Measurements from ENCODE around the gene S100A6. TPM values are rescaled to one million over a fixed set of nuclear protein-coding genes. Genes with fewer than 3 reads are reported as not detected.
A peak's percentile ranks its signal among the peaks of the same experiment; 100 is the strongest.

S100A6 gene
- total RNA-seq, 1 experiment from 2014 or later, result 2,572 TPM

DNA sequence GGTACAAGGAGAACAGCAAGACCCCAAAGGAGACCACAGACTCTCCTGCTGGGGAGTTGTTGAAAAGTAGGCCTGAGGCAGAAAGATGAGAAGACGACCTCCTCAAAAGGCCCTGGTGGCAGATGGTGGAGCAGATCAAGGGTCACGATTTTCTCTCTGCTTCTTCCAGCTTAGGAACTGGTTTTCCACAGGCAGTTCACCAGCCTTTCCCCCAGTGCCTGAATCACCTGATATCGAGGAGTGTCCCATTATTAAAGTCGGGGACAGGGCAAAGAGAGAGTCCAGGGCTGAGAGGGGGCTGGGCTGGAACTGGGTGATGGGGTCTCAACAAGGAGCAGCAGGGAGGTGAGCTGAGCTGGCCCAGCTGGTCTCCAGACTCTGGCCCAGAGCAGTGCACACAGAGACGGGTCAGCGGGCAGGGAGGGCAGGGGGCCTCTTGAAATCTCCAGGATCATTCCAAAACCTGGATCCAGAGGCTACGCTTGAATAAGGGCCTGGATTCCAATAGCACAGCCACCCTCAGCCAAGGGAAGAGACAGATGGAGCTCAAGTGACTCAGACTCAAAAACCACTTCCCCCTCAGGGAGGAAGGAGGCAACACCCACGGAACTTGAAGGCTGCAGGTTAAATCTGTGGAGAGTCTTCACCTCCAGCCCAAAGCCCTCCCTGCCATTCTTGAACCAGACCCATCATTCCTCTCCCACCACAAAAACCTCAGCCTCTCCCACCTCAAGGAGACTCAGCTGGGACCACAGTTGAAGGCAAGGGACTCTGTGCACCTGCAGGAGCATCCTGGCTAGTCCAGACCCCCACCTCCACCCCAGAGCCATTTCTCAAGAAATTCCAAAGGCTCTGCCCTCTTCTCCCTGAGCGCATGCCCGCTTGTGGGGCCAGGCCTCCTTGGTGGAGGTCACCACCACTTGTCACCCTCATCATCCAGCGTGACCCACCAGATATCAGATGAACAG is 4.9 kb upstream of the S100A6 start, which contains the start of gene S100A5:
Gene S100A5 (minus strand): TSS at position 541 of the 968 bp plus-strand sequence. CDS start 743 bp downstream, outside the sequence.
- Histone ChIP-seq H3K27ac (ENCODE audit: low read length) (peak within 1 kb of the TSS; percentile 93), H2AFZ (ENCODE audit: low read length) (no peak within 1 kb of the TSS), H3K9me2 (replicated peaks; ENCODE audit: low read length) (no peaks in the 10 kb centered on the region), H3K27me3 (ENCODE audit: low read length) (no peaks in the 10 kb centered on the region), H3K79me2 (ENCODE audit: low read length) (peaks cover 25% of the 10 kb centered on the region), H3K4me1 (ENCODE audit: insufficient read depth, low read length) (peaks cover 76% of the 10 kb centered on the region), H3K4me2 (ENCODE audit: low read length) (peak within 1 kb of the TSS; percentile 71), H3F3A (ENCODE audit: low read length, unreplicated experiment) (peaks cover 5% of the 10 kb centered on the region), H3K36me3 (ENCODE audit: low read depth, low read length) (0 out of 2 replicates have a peak, but pooled peaks cover under 1% of the 10 kb centered on the region), H3K4me3 (ENCODE audit: low read length) (peak within 1 kb of the TSS; percentile 12; the same call in 1 of the 2 replicates), H3K9ac (ENCODE audit: low read length) (peak within 1 kb of the TSS; percentile 74), H4K20me1 (ENCODE audit: low read length) (no peaks in the 10 kb centered on the region), H3K9me3 (ENCODE audit: low read length) (no peaks in the 10 kb centered on the region)
- ChIA-PET CTCF (interaction anchor here (0.5 to 1.0 kb wide), 3 partner anchors 18 to 30 kb away, joined by 3 to 5 read pairs (median 5); no protein-coding TSS in a partner anchor), POLR2A (ENCODE audit: unreplicated experiment) (interaction anchor here (0.5 to 1.4 kb wide), 4 partner anchors 13 to 1549 kb away, joined by 3 to 10 read pairs (median 4); no protein-coding TSS in a partner anchor)
- TSS peak; percentile 28 for BruUV-seq (replicated peaks)
- TF ChIP-seq EZH2 (IDR thresholded peaks at IDR 0.05; ENCODE audit: low read length, unreplicated experiment) (no peak), CTCF (conservative IDR thresholded peaks at IDR 0.05; ENCODE audit: low read depth, low read length) (no peak), EZH2phosphoT487 (IDR thresholded peaks at IDR 0.05; ENCODE audit: borderline replicate concordance, low read length) (no peak)
- DNase-seq (peak; percentile 96), ATAC-seq (peak; percentile 32)
- intact Hi-C loops (cut with micrococcal nuclease), result no loop called here

GRCh38 chr1:153539395-153540093 is 3.8 kb upstream of the S100A6 start:
- Histone ChIP-seq H2AFZ (ENCODE audit: low read length) (no peak overlapping the region), H3K27ac (ENCODE audit: low read length) (peak overlapping the region; percentile 93), H3K9me2 (replicated peaks; ENCODE audit: low read length) (no peaks in the 10 kb centered on the region), H3K79me2 (ENCODE audit: low read length) (peaks cover 34% of the 10 kb centered on the region), H3K4me2 (ENCODE audit: low read length) (peak overlapping the region; percentile 71; the same call in 1 of the 2 replicates), H3K4me1 (ENCODE audit: insufficient read depth, low read length) (peaks cover 74% of the 10 kb centered on the region), H3K36me3 (ENCODE audit: low read depth, low read length) (peaks cover 11% of the 10 kb centered on the region), H3K4me3 (ENCODE audit: low read length) (no peak overlapping the region), H3K9me3 (ENCODE audit: low read length) (no peaks in the 10 kb centered on the region), H4K20me1 (ENCODE audit: low read length) (0 out of 2 replicates have a peak, but pooled peaks cover 3% of the 10 kb centered on the region), H3F3A (ENCODE audit: low read length, unreplicated experiment) (peaks cover 10% of the 10 kb centered on the region), H3K9ac (ENCODE audit: low read length) (peak overlapping the region; percentile 74), H3K27me3 (ENCODE audit: low read length) (no peaks in the 10 kb centered on the region)
- DNase-seq (no peak), ATAC-seq (no peak)
- no TSS peak for BruUV-seq (replicated peaks)
- TF ChIP-seq EZH2phosphoT487 (IDR thresholded peaks at IDR 0.05; ENCODE audit: borderline replicate concordance, low read length), result no peak
- TF ChIP-seq EZH2 (IDR thresholded peaks at IDR 0.05; ENCODE audit: low read length, unreplicated experiment), result no peak
- TF ChIP-seq CTCF (conservative IDR thresholded peaks at IDR 0.05; ENCODE audit: low read depth, low read length), result no peak
- CTCF ChIA-PET, result interaction anchor here (1.0 kb wide), 1 partner anchor 29 kb away, joined by 5 read pairs; no protein-coding TSS in a partner anchor
- POLR2A ChIA-PET (ENCODE audit: unreplicated experiment), result interaction anchor here (0.6 kb wide), 1 partner anchor 14 kb away, joined by 3 read pairs; no protein-coding TSS in a partner anchor
- intact Hi-C loops (cut with micrococcal nuclease), result no loop called here
